Measurements from ENCODE around the gene NRARP. TPM values are rescaled to one million over a fixed set of nuclear protein-coding genes. Genes with fewer than 3 reads are reported as not detected.

NRARP gene
- total and polyA plus RNA-seq, 2 of the 13 experiments (the other 11 are each of a cell fraction or from before 2014, with no cell fraction given) = 0.22 to 0.46 TPM

- no peak for TF ChIP-seq ZNF547 (CRISPR knock-in tag; IDR thresholded peaks at IDR 0.05)
- no peak for TF ChIP-seq ZNF280D (CRISPR knock-in tag; IDR thresholded peaks at IDR 0.05)
- no peak for TF ChIP-seq TFDP1 (CRISPR knock-in tag; IDR thresholded peaks at IDR 0.05; ENCODE audit: borderline replicate concordance)
- no peak for TF ChIP-seq ZBTB46 (CRISPR knock-in tag; IDR thresholded peaks at IDR 0.05; ENCODE audit: borderline replicate concordance)
- TF ChIP-seq ZNF350 (CRISPR knock-in tag; IDR thresholded peaks at IDR 0.05; ENCODE audit: borderline replicate concordance, low read depth) = no peak
- TF ChIP-seq NCOR1 (IDR thresholded peaks at IDR 0.05; ENCODE audit: borderline replicate concordance, low read length) = no peak
- peak; percentile 20; the same call in 1 of the 2 replicates for TF ChIP-seq KDM2A (CRISPR knock-in tag; IDR thresholded peaks at IDR 0.05; ENCODE audit: borderline replicate concordance, low read depth)
- TF ChIP-seq MXI1 (IDR thresholded peaks at IDR 0.05; ENCODE audit: borderline replicate concordance, low read depth, low read length) = peak; percentile 34; the same call in 1 of the 3 replicates
- TF ChIP-seq ZNF503 (CRISPR knock-in tag; IDR thresholded peaks at IDR 0.05) = no peak
- no peak for TF ChIP-seq ADNP (CRISPR knock-in tag; IDR thresholded peaks at IDR 0.05)
- TF ChIP-seq ZNF30 (CRISPR knock-in tag; IDR thresholded peaks at IDR 0.05) = no peak
- no peak for TF ChIP-seq SATB2 (CRISPR knock-in tag; IDR thresholded peaks at IDR 0.05)
- no peak for TF ChIP-seq FOXK1 (CRISPR knock-in tag; IDR thresholded peaks at IDR 0.05; ENCODE audit: borderline replicate concordance, low read depth)
- TF ChIP-seq MLX (CRISPR knock-in tag; IDR thresholded peaks at IDR 0.05) = peak; percentile 35; the same call in 1 of the 2 replicates
- 0 out of 2 replicates have a peak, but pooled peaks have one; percentile 30 for TF ChIP-seq ATF7-NPFF (CRISPR knock-in tag; IDR thresholded peaks at IDR 0.05; ENCODE audit: low read depth)
- TF ChIP-seq ZNF749 (CRISPR knock-in tag; IDR thresholded peaks at IDR 0.05; ENCODE audit: borderline replicate concordance) = no peak
Measured at GRCh38 chr9:137250329-137251193, 51.5 kb downstream of the NRARP start (continued).
